GM12878 (cell line): ENCODE measurements around the gene SCD5. TPM values are rescaled to one million over a fixed set of nuclear protein-coding genes. Genes with fewer than 3 reads are reported as not detected.

Experiments
- ATAC-seq: fragments of 200-7000 bp; cut with Tn5 transposase; 3 replicates; pipeline ENCODE4 v1.9.1; 2020; ENCODE audit warnings: mild to moderate bottlenecking, moderate library complexity
- BruUV-seq: library from RNA; stranded (reverse); fragments of 400-500 nt; replicated peaks from 2 replicates; lab custom pipeline; 2021; lab: Mats Ljungman, UMichigan
- CTCF ChIA-PET: fragments of 300-600 bp; sonication (Branson Sonifier 250); formaldehyde crosslinking; extraction: SDS; loops from one replicate; lab custom pipeline; 2021; ENCODE audit warnings: inconsistent platforms; lab: Yijun Ruan, JAX
- POLR2A ChIA-PET: fragments of 350-600 bp; formaldehyde crosslinking; extraction: SDS; loops from one replicate; lab custom pipeline; 2021; ENCODE audit warnings: inconsistent platforms; lab: Charles Lee
- RAD21 ChIA-PET: fragments of 300-600 bp; sonication (Branson Sonifier 250); formaldehyde crosslinking; loops from one replicate; lab custom pipeline; 2023; ENCODE audit warnings: antibody characterized with exemption; ENCODE audit not compliant: unreplicated experiment; lab: Charles Lee
- SMC1A ChIA-PET: fragments of 300-600 bp; sonication (Branson Sonifier 250); formaldehyde crosslinking; loops from one replicate; lab custom pipeline; 2023; ENCODE audit not compliant: unreplicated experiment, uncharacterized antibody; lab: Charles Lee
- DNase-seq: peaks from one replicate; pipeline ENCODE4 v3.0.0-alpha.2; 2011; ENCODE audit warnings: low read depth, low spot score
- FAIRE-seq: peaks from 3 replicates; lab custom pipeline; 2011; peaks lifted over from hg19 to GRCh38; lab: Jason Lieb, UNC
- H2AFZ ChIP-seq: 2 replicates; pipeline ENCODE4 v1.6.0; 2011; ENCODE audit warnings: low read depth, low read length, control low read depth; ENCODE audit not compliant: control insufficient read depth
- H3K27ac ChIP-seq: 2 replicates; pipeline ENCODE4 v1.5.1; 2011; ENCODE audit warnings: control low read depth; ENCODE audit not compliant: control insufficient read depth, insufficient read depth
- H3K27me3 ChIP-seq, 2 experiments: replicated peaks in 1 of 2; 2 replicates each; pipeline versions ENCODE4 v1.6.0 to v1.6.1; 2011; ENCODE audit warnings: low read length in 1 of 2; ENCODE audit not compliant: control insufficient read depth in 2 of 2, insufficient read depth in 2 of 2
- H3K36me3 ChIP-seq, 2 experiments: 2 replicates each; pipeline ENCODE4 v1.5.1; 2011; ENCODE audit warnings: low read length in 1 of 2; ENCODE audit not compliant: control insufficient read depth in 2 of 2, insufficient read depth in 2 of 2
- H3K4me1 ChIP-seq: 2 replicates; pipeline ENCODE4 v1.6.1; 2011; ENCODE audit warnings: mild to moderate bottlenecking, low read length, moderate library complexity, mixed read lengths; ENCODE audit not compliant: control insufficient read depth, insufficient read depth
- H3K4me2 ChIP-seq: 2 replicates; pipeline ENCODE4 v1.6.0; 2011; ENCODE audit warnings: control low read depth; ENCODE audit not compliant: control insufficient read depth, insufficient read depth
- H3K4me3 ChIP-seq: fragments of 200-600 bp; sonication (generic); 2 replicates; pipeline ENCODE4 v1.5.1; 2016
- H3K79me2 ChIP-seq: 2 replicates; pipeline ENCODE4 v1.6.0; 2011; ENCODE audit warnings: low read length; ENCODE audit not compliant: control insufficient read depth, insufficient read depth
- H3K9ac ChIP-seq: 2 replicates; pipeline ENCODE4 v1.8.0; 2011; ENCODE audit warnings: low read length, control low read depth, mixed read lengths; ENCODE audit not compliant: control insufficient read depth, insufficient read depth
- H3K9me3 ChIP-seq: replicated peaks from 3 replicates; pipeline ENCODE4 v1.5.1; 2011; ENCODE audit warnings: mild to moderate bottlenecking, low read length; ENCODE audit not compliant: control insufficient read depth, insufficient read depth
- H4K20me1 ChIP-seq: 2 replicates; pipeline ENCODE4 v1.6.0; 2011; ENCODE audit not compliant: control insufficient read depth, insufficient read depth
- CBFB ChIP-seq: IDR thresholded peaks from 2 replicates; pipeline ENCODE4 v1.6.1; 2016; ENCODE audit warnings: antibody characterized with exemption, low read depth
- HDAC2 ChIP-seq: fragments of 200-600 bp; sonication (generic); IDR thresholded peaks from 2 replicates; pipeline ENCODE4 v1.6.1; 2017
- PML ChIP-seq: IDR thresholded peaks from 2 replicates; pipeline ENCODE4 v1.6.1; 2012; ENCODE audit warnings: low read length, inconsistent platforms
- SMARCA5 ChIP-seq: fragments of 450-650 bp; IDR thresholded peaks from 2 replicates; pipeline ENCODE4 v1.6.1; 2017; ENCODE audit warnings: mild to moderate bottlenecking
- SMC3 ChIP-seq: IDR thresholded peaks from 2 replicates; pipeline ENCODE4 v1.6.1; 2011; ENCODE audit warnings: low read length, improper control_type of control experiment, borderline replicate concordance
- ZNF24 ChIP-seq: fragments of 450-650 bp; IDR thresholded peaks from 2 replicates; pipeline ENCODE4 v1.6.1; 2017; ENCODE audit warnings: antibody characterized with exemption, mild to moderate bottlenecking
- ZNF384 ChIP-seq: IDR thresholded peaks from 2 replicates; pipeline ENCODE4 v1.6.1; 2012; ENCODE audit warnings: low read depth, mild to moderate bottlenecking, low read length, improper control_type of control experiment, borderline replicate concordance
- WGBS: methylation state at CpG from one replicate; pipeline ENCODE4 v1.1.6; 2016; ENCODE audit warnings: low lambda C conversion rate; ENCODE audit not compliant: insufficient replicate concordance, insufficient coverage; ENCODE audit errors: missing lambda C conversion rate; 5-methylcytosine and 5-hydroxymethylcytosine counted together
- in situ Hi-C: fragments of 300-500 bp; cut with MboI; formaldehyde crosslinking; loops from 9 replicates; pipeline ENCODE4 v1.14.3; 2018; ENCODE audit warnings: mixed read lengths
- intact Hi-C: fragments of 100-400 bp; cut with micrococcal nuclease; formaldehyde crosslinking; loops from one replicate; pipeline ENCODE4 v1.14.2; 2022; ENCODE audit not compliant: unreplicated experiment
- polyA plus RNA-seq, 11 experiments: library from polyadenylated mRNA; depleted of rRNA in 4 of 11; unstranded in 6 of 11; stranded (reverse) in 5 of 11; fragments of >200 nt; fragmentation: Nextera tagmentation in 4 of 11; fragmentation: Illumina TruSeq in 1 of 11; extraction: Ambion mirVana in 4 of 11; extraction: Trizol in 1 of 11; gene quantifications; 1 replicate in 1 of 11; 2 replicates in 10 of 11; pipeline versions ENCODE4 v1.2.1 to v1.2.3, GENCODE V29; 2011 to 2016; ENCODE audit warnings: inconsistent platforms in 2 of 11, missing spikeins in 2 of 11, low read depth in 1 of 11
- total RNA-seq, 4 experiments: library from RNA; depleted of rRNA in 3 of 4; stranded (reverse); fragments of >200 nt in 3 of 4; fragmentation: Illumina TruSeq in 1 of 4; extraction: Trizol in 1 of 4; gene quantifications; 2 replicates each; pipeline versions ENCODE4 v1.2.1 to v1.2.3, GENCODE V29; 2013 to 2021
- TF ChIP-seq, protein P1 (sequence below): fragments of 450-650 bp; IDR thresholded peaks from 2 replicates; pipeline ENCODE4 v1.6.1; 2017; ENCODE audit warnings: low read depth, mild to moderate bottlenecking, moderate library complexity
- TF ChIP-seq, protein P2 (sequence below): fragments of 450-650 bp; IDR thresholded peaks from 2 replicates; pipeline ENCODE4 v1.6.1; 2017; ENCODE audit warnings: mild to moderate bottlenecking

Gene SCD5
- total and polyA plus RNA-seq, 10 of the 15 experiments (the other 5 are each of a cell fraction or from before 2014, with no cell fraction given): 2.4 to 15.0 (median 4.2) TPM

DNA sequence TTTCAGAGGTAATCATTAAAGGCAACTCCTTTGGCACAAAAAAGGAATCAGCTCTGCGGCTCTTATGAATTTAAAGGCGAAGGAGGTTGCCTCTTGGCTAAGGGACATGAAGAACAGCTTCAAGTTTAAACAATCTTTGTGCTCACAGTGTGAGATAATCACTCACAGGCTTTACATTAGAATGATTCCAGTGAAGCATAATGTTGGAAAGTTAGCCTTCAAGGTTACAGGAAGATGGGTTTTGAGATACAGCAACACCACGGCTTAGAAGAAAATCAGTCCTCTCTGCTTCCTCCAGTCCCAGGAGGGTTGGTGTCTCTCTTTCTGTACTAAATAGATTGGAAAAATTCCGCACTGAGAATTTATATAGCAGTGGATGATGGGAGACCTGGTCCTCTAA, 11.6 kb upstream of the SCD5 start:
- H3K79me2 ChIP-seq: no peaks in the 10 kb centered on the region
- WGBS: 64% methylated on average over 4 of the region's 4 CpGs
- TF ChIP-seq HDAC2: no peak
- TF ChIP-seq, protein P1, sequence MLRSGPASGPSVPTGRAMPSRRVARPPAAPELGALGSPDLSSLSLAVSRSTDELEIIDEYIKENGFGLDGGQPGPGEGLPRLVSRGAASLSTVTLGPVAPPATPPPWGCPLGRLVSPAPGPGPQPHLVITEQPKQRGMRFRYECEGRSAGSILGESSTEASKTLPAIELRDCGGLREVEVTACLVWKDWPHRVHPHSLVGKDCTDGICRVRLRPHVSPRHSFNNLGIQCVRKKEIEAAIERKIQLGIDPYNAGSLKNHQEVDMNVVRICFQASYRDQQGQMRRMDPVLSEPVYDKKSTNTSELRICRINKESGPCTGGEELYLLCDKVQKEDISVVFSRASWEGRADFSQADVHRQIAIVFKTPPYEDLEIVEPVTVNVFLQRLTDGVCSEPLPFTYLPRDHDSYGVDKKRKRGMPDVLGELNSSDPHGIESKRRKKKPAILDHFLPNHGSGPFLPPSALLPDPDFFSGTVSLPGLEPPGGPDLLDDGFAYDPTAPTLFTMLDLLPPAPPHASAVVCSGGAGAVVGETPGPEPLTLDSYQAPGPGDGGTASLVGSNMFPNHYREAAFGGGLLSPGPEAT: no peak
- TF ChIP-seq CBFB: no peak
- TF ChIP-seq ZNF384: no peak
- no peak for TF ChIP-seq SMC3
- TF ChIP-seq, protein P2, sequence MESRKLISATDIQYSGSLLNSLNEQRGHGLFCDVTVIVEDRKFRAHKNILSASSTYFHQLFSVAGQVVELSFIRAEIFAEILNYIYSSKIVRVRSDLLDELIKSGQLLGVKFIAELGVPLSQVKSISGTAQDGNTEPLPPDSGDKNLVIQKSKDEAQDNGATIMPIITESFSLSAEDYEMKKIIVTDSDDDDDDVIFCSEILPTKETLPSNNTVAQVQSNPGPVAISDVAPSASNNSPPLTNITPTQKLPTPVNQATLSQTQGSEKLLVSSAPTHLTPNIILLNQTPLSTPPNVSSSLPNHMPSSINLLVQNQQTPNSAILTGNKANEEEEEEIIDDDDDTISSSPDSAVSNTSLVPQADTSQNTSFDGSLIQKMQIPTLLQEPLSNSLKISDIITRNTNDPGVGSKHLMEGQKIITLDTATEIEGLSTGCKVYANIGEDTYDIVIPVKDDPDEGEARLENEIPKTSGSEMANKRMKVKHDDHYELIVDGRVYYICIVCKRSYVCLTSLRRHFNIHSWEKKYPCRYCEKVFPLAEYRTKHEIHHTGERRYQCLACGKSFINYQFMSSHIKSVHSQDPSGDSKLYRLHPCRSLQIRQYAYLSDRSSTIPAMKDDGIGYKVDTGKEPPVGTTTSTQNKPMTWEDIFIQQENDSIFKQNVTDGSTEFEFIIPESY: no peak
- TF ChIP-seq SMARCA5: no peak
- no peak for TF ChIP-seq ZNF24
- TF ChIP-seq PML: no peak
- TF ChIP-seq, all 136 proteins: peak for 0
- ChIA-PET SMC1A (no interaction called here), RAD21 (no interaction called here), CTCF (no interaction called here), POLR2A (no interaction called here)
- Histone ChIP-seq H3K4me2 (no peak overlapping the region), H3K4me1 (no peaks in the 10 kb centered on the region), H3K9me3 (no peaks in the 10 kb centered on the region), H3K4me3 (no peak overlapping the region), H3K27me3 (no peaks in the 10 kb centered on the region), H3K36me3 (no peaks in the 10 kb centered on the region), H4K20me1 (no peaks in the 10 kb centered on the region), H2AFZ (no peak overlapping the region), H3K27ac (no peak overlapping the region), H3K9ac (no peak overlapping the region)
- FAIRE-seq (no peak), ATAC-seq (no peak), DNase-seq (no peak)
- intact Hi-C loops (no loop called here), in situ Hi-C loops (no loop called here)
- BruUV-seq: no TSS peak
